Activated B cell treated with CpG ODN at 0.5 μM for 24 hours (primary cell): Measurements from ENCODE around the gene OTOP2. TPM values are rescaled to one million over a fixed set of nuclear protein-coding genes. Genes with fewer than 3 reads are reported as not detected.

Source experiments
- ATAC-seq: fragments of 200-7000 bp; cut with Tn5 transposase; one replicate; pipeline ENCODE4 v1.10.0; 2021; ENCODE audit warnings: low read depth, mild to moderate bottlenecking, moderate library complexity
- CTCF ChIA-PET: fragments of 350-600 bp; sonication (Branson Sonifier 250); formaldehyde crosslinking; loops from one replicate; lab custom pipeline; 2021; ENCODE audit warnings: antibody characterized with exemption; lab: Charles Lee
- POLR2A ChIA-PET: fragments of 350-600 bp; sonication (Branson Sonifier 250); formaldehyde crosslinking; loops from one replicate; lab custom pipeline; 2021; ENCODE audit warnings: antibody characterized with exemption; lab: Charles Lee
- DNase-seq: peaks from one replicate; pipeline ENCODE4 v3.0.0; 2022
- H3K27ac Mint-ChIP-seq: one replicate; pipeline ENCODE4 v1.8.0; 2020; ENCODE audit warnings: mixed read lengths
- H3K27me3 Mint-ChIP-seq: one replicate; pipeline ENCODE4 v1.8.0; 2021; ENCODE audit warnings: mixed read lengths
- H3K36me3 Mint-ChIP-seq: one replicate; pipeline ENCODE4 v1.8.0; 2021; ENCODE audit warnings: low read depth, mixed read lengths
- H3K4me1 Mint-ChIP-seq: one replicate; pipeline ENCODE4 v1.8.0; 2021; ENCODE audit warnings: mixed read lengths
- H3K4me3 Mint-ChIP-seq: one replicate; pipeline ENCODE4 v1.8.0; 2020; ENCODE audit warnings: mild to moderate bottlenecking, mixed read lengths
- H3K9me3 Mint-ChIP-seq: one replicate; pipeline ENCODE4 v1.8.0; 2020; ENCODE audit warnings: mixed read lengths
- intact Hi-C: fragments of 100-400 bp; cut with micrococcal nuclease; formaldehyde crosslinking; loops from one replicate; pipeline ENCODE4 v1.15.1; 2024
- total RNA-seq: library from RNA; stranded (reverse); gene quantifications from 2 replicates; pipeline ENCODE4 v1.2.3, GENCODE V29; 2022
- TF ChIP-seq, protein P1 (sequence below): fragments of 200-600 bp; IDR thresholded peaks from one replicate; pipeline ENCODE4 v1.8.0; 2022; ENCODE audit warnings: antibody characterized with exemption, mild to moderate bottlenecking

Gene OTOP2
- total RNA-seq, 1 donor from 2014 or later: not detected

- POLR2A ChIA-PET: interaction anchor here (1.2 kb wide), 1 partner anchor 23 kb away, joined by 3 read pairs; no protein-coding TSS in a partner anchor
Measured at GRCh38 chr17:74923538-74924249, 379 bp upstream of the OTOP2 start.

DNA sequence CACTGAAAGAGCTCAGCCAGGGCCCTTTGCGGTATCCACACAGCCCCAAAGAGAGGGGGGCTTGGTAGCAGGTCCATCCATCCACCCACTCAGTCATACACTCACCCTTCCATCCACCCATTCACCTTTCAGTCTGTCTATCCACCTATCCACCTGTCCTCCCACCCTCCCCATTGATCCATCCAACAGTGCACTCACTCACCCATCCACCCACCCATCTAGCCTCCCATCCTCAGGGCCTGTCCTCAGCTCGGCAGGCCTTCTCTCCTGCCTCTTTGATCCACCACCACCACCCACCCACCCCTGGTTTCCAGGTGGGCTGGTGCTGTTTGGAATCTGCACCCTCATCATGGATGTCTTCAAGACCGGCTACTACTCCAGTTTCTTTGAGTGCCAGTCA lies 1.2 kb downstream of the OTOP2 start:
- H3K4me1 Mint-ChIP-seq: peaks cover 21% of the 10 kb centered on the region
- DNase-seq: no peak
- no peaks in the 10 kb centered on the region for H3K9me3 Mint-ChIP-seq
- H3K27ac Mint-ChIP-seq: no peak overlapping the region
- ChIA-PET CTCF (interaction anchor here (1.1 to 1.7 kb wide), 2 partner anchors 33 to 36 kb away, joined by 5 to 6 read pairs; no protein-coding TSS in a partner anchor), POLR2A (no interaction called here)
- no peaks in the 10 kb centered on the region for H3K36me3 Mint-ChIP-seq
- TF ChIP-seq, protein P1, sequence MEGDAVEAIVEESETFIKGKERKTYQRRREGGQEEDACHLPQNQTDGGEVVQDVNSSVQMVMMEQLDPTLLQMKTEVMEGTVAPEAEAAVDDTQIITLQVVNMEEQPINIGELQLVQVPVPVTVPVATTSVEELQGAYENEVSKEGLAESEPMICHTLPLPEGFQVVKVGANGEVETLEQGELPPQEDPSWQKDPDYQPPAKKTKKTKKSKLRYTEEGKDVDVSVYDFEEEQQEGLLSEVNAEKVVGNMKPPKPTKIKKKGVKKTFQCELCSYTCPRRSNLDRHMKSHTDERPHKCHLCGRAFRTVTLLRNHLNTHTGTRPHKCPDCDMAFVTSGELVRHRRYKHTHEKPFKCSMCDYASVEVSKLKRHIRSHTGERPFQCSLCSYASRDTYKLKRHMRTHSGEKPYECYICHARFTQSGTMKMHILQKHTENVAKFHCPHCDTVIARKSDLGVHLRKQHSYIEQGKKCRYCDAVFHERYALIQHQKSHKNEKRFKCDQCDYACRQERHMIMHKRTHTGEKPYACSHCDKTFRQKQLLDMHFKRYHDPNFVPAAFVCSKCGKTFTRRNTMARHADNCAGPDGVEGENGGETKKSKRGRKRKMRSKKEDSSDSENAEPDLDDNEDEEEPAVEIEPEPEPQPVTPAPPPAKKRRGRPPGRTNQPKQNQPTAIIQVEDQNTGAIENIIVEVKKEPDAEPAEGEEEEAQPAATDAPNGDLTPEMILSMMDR: no peak
- intact Hi-C loops: no loop called here
- H3K27me3 Mint-ChIP-seq: peaks cover 55% of the 10 kb centered on the region
- no peak for ATAC-seq
- no peak overlapping the region for H3K4me3 Mint-ChIP-seq

More at GRCh38 chr17:74923538-74924249, 379 bp upstream of the OTOP2 start:
- TF ChIP-seq, protein P1: no peak
- Mint-ChIP-seq H3K27me3 (peaks cover 57% of the 10 kb centered on the region), H3K4me3 (peak overlapping the region; percentile 63), H3K36me3 (no peaks in the 10 kb centered on the region), H3K4me1 (peaks cover 21% of the 10 kb centered on the region), H3K27ac (no peak overlapping the region), H3K9me3 (no peaks in the 10 kb centered on the region)
- CTCF ChIA-PET: interaction anchor here (1.1 to 1.7 kb wide), 2 partner anchors 34 to 37 kb away, joined by 4 to 5 read pairs; no protein-coding TSS in a partner anchor
- intact Hi-C loops: loop anchor here (1.0 to 5.0 kb wide), 2 partner anchors 35 to 284 kb away; partner anchors contain the start of gene NUP85
- ATAC-seq: peak; percentile 67
- DNase-seq: peak; percentile 68

DNA sequence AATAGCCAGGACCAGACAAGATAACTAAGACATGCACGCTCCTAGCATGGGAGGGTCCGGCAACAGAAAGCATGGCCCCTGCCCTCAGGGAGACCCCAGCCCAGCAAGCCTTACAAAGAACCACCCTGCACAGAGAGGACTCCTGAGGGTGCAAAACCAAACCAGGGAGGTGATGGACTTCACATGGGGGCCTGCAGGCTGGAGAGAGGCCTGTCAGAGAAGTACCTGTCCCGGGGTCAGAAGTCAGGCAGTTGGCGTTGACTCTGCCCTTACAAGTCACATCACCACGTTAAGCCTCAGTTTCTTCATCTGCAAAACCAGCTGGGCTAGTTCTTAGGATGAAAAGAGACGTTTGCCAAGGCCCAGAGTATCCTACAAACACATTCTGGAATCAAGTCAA lies 4.7 kb downstream of the OTOP2 start:
- DNase-seq (no peak), ATAC-seq (no peak)
- intact Hi-C loops: no loop called here
- H3K27me3 Mint-ChIP-seq: peaks cover 64% of the 10 kb centered on the region
- no peak overlapping the region for H3K27ac Mint-ChIP-seq
- POLR2A ChIA-PET: no interaction called here
- CTCF ChIA-PET: interaction anchor here (0.6 kb wide), 1 partner anchor 56 kb away, joined by 3 read pairs; no protein-coding TSS in a partner anchor
- no peaks in the 10 kb centered on the region for H3K36me3 Mint-ChIP-seq
- no peaks in the 10 kb centered on the region for H3K9me3 Mint-ChIP-seq
- no peak overlapping the region for H3K4me3 Mint-ChIP-seq
- TF ChIP-seq, protein P1: no peak
- H3K4me1 Mint-ChIP-seq: peaks cover 11% of the 10 kb centered on the region

- intact Hi-C loops: no loop called here
- TF ChIP-seq, protein P1: no peak
- no peak overlapping the region for H3K4me3 Mint-ChIP-seq
- CTCF ChIA-PET: no interaction called here
- no peak for DNase-seq
- no peaks in the 10 kb centered on the region for H3K9me3 Mint-ChIP-seq
- peaks cover 58% of the 10 kb centered on the region for H3K27me3 Mint-ChIP-seq
- H3K27ac Mint-ChIP-seq: no peak overlapping the region
- no peak for ATAC-seq
- H3K36me3 Mint-ChIP-seq: no peaks in the 10 kb centered on the region
- no peaks in the 10 kb centered on the region for H3K4me1 Mint-ChIP-seq
- POLR2A ChIA-PET: interaction anchor here (1.0 kb wide), 1 partner anchor 57 kb away, joined by 3 read pairs; no protein-coding TSS in a partner anchor
Measured at GRCh38 chr17:74930535-74931036, 6.5 kb downstream of the OTOP2 start.

DNA sequence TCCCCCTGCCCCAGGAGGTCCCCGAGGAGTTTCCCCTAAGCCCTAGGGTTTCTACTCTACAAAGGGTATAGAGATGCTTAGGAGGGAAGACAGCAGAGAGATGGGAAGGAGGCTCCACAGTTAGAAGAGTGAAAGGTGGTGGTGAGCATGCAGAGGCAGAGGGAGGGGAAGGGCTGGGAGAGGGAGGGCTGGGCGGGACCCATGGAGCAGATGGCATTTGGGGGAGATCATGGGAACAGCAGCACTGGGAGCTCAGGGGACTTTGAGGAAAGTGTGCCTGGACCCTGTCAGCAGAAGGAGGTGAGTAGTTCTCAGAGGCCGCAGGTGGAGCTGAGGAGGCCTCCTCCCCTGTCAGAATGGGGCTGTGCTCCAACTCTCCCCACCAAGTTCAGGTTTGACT lies 11.0 kb downstream of the OTOP2 start:
- intact Hi-C loops: loop anchor here (5.0 kb wide), 1 partner anchor 33 kb away; no protein-coding TSS in a partner anchor
- CTCF ChIA-PET: no interaction called here
- no peak for ATAC-seq

More for the DNA sequence above, 11.0 kb downstream of the OTOP2 start:
- Mint-ChIP-seq H3K27ac (no peak overlapping the region), H3K4me3 (no peak overlapping the region), H3K4me1 (no peaks in the 10 kb centered on the region), H3K36me3 (no peaks in the 10 kb centered on the region), H3K9me3 (no peaks in the 10 kb centered on the region), H3K27me3 (peaks cover 64% of the 10 kb centered on the region)
- POLR2A ChIA-PET: no interaction called here
- TF ChIP-seq, protein P1: no peak
- no peak for DNase-seq
